ENCODE data around the gene TMEM219. TPM values are rescaled to one million over a fixed set of nuclear protein-coding genes. Genes with fewer than 3 reads are reported as not detected.
A peak's percentile ranks its signal among the peaks of the same experiment; 100 is the strongest.

The TMEM219 gene
- total and polyA plus RNA-seq, 5 donors from 2014 or later = 76.7 to 261 (median 198) TPM

DNA sequence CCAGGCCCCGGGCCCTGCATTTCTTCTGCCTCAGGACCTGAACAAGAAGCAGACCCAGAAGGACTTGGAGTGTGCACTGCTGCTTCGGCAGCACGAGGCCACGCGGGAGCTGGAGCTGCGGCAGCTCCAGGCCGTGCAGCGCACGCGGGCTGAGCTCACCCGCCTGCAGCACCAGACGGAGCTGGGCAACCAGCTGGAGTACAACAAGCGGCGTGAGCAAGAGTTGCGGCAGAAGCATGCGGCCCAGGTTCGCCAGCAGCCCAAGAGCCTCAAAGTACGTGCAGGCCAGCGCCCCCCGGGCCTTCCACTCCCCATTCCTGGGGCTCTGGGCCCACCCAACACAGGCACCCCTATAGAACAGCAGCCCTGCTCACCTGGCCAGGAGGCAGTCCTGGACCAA is 24.4 kb downstream of the TMEM219 start:
- Mint-ChIP-seq H3K27ac (no peak overlapping the region), H3K4me1 (no peaks in the 10 kb centered on the region), H3K4me3 (peak overlapping the region in 1 of 4 donors; percentile 60), H3K27me3 (no peaks in the 10 kb centered on the region), H3K9me3 (no peaks in the 10 kb centered on the region), H3K36me3 (peaks cover 33% of the 10 kb centered on the region)
- Histone ChIP-seq H3K4me1 (ENCODE audit: control insufficient read depth, insufficient read depth, low read length, poor library complexity, severe bottlenecking) (no peaks in the 10 kb centered on the region), H3K36me3 (ENCODE audit: control insufficient read depth, insufficient read depth, low read length) (peaks cover 73% of the 10 kb centered on the region), H3K4me3 (ENCODE audit: low read depth, low read length) (no peak overlapping the region), H3K9me3 (ENCODE audit: control insufficient read depth in 2 of 2, low read length in 2 of 2) (no peaks in the 10 kb centered on the region), H3K27ac (ENCODE audit: insufficient read depth, low read length, poor library complexity, severe bottlenecking) (no peak overlapping the region), H3K27me3 (ENCODE audit: control insufficient read depth, insufficient read depth, low read length) (no peaks in the 10 kb centered on the region)
- ATAC-seq (ENCODE audit: low read depth in 2 of 2) (no peak), DNase-seq (no peak)

DNA sequence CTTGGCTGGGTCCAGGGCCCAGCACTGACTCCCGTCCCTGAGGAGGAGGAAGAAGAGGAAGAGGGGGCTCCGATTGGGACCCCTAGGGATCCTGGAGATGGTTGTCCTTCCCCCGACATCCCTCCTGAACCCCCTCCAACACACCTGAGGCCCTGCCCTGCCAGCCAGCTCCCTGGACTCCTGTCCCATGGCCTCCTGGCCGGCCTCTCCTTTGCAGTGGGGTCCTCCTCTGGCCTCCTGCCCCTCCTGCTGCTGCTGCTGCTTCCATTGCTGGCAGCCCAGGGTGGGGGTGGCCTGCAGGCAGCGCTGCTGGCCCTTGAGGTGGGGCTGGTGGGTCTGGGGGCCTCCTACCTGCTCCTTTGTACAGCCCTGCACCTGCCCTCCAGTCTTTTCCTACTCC is 25.1 kb downstream of the TMEM219 start:
- H3K4me1 ChIP-seq (ENCODE audit: control insufficient read depth, insufficient read depth, low read length, poor library complexity, severe bottlenecking) = no peaks in the 10 kb centered on the region
- Mint-ChIP-seq H3K9me3 (no peaks in the 10 kb centered on the region), H3K27me3 (no peaks in the 10 kb centered on the region), H3K36me3 (peaks cover 33% of the 10 kb centered on the region), H3K4me3 (no peak overlapping the region), H3K4me1 (no peaks in the 10 kb centered on the region), H3K27ac (no peak overlapping the region)
- DNase-seq = no peak
- H3K27me3 ChIP-seq (ENCODE audit: control insufficient read depth, insufficient read depth, low read length) = no peaks in the 10 kb centered on the region
- no peaks in the 10 kb centered on the region for H3K9me3 ChIP-seq (ENCODE audit: control insufficient read depth in 2 of 2, low read length in 2 of 2)
- H3K4me3 ChIP-seq (ENCODE audit: low read depth, low read length) = no peak overlapping the region
- no peak for ATAC-seq (ENCODE audit: low read depth in 2 of 2)
- peaks cover 66% of the 10 kb centered on the region for H3K36me3 ChIP-seq (ENCODE audit: control insufficient read depth, insufficient read depth, low read length)
- no peak overlapping the region for H3K27ac ChIP-seq (ENCODE audit: insufficient read depth, low read length, poor library complexity, severe bottlenecking)

GRCh38 chr16:29987371-29988085 is 25.6 kb downstream of the TMEM219 start:
- Histone ChIP-seq H3K27me3 (ENCODE audit: control insufficient read depth, insufficient read depth, low read length) (no peaks in the 10 kb centered on the region), H3K4me1 (ENCODE audit: control insufficient read depth, insufficient read depth, low read length, poor library complexity, severe bottlenecking) (no peaks in the 10 kb centered on the region), H3K4me3 (ENCODE audit: low read depth, low read length) (no peak overlapping the region), H3K9me3 (ENCODE audit: control insufficient read depth in 2 of 2, low read length in 2 of 2) (no peaks in the 10 kb centered on the region), H3K36me3 (ENCODE audit: control insufficient read depth, insufficient read depth, low read length) (peaks cover 65% of the 10 kb centered on the region), H3K27ac (ENCODE audit: insufficient read depth, low read length, poor library complexity, severe bottlenecking) (no peak overlapping the region)
- ATAC-seq (ENCODE audit: low read depth in 2 of 2) (no peak), DNase-seq (no peak)
- Mint-ChIP-seq H3K4me1 (no peaks in the 10 kb centered on the region), H3K4me3 (no peak overlapping the region), H3K36me3 (peaks cover 33% of the 10 kb centered on the region), H3K27me3 (no peaks in the 10 kb centered on the region), H3K9me3 (no peaks in the 10 kb centered on the region), H3K27ac (no peak overlapping the region)

DNA sequence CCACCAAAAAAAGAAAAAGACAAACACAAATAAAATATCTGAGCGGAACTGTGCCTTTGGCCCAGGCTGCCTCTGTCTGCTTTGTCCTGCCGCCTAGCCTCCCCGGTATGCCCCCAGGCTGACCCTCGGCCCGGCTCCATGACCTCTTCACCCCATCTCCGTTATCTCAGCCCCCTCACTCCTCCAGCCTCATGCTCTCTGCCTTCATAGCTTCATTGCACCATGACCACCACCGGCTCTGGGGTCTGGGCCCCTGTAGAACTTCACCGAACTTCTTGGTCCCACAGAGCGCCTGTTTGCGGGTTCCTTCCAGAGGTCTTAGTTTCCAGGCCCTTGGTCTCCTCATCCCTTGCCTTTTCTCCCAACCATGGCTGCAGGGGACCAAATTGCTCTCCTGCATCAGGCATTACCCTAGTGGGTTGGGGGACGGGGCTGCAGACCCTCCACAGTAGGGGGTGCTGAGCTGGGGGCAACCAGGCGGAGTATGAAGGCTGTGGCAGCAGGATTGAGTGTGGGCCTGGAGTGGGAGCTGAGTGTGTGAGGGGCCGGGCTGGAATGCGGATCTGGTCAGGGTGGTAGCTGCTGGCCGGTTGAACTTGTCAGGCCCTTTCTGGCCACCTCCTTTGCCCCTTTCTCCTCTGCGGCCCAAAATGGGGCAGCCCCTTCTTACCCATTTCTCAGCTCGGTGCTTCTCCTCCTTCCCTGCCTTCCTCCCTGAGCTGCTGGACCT is 26.6 kb downstream of the TMEM219 start:
- Histone ChIP-seq H3K4me3 (ENCODE audit: low read depth, low read length) (no peak overlapping the region), H3K4me1 (ENCODE audit: control insufficient read depth, insufficient read depth, low read length, poor library complexity, severe bottlenecking) (no peaks in the 10 kb centered on the region), H3K36me3 (ENCODE audit: control insufficient read depth, insufficient read depth, low read length) (peaks cover 63% of the 10 kb centered on the region), H3K27ac (ENCODE audit: insufficient read depth, low read length, poor library complexity, severe bottlenecking) (no peak overlapping the region), H3K27me3 (ENCODE audit: control insufficient read depth, insufficient read depth, low read length) (no peaks in the 10 kb centered on the region), H3K9me3 (ENCODE audit: control insufficient read depth in 2 of 2, low read length in 2 of 2) (no peaks in the 10 kb centered on the region)
- Mint-ChIP-seq H3K27ac (peak overlapping the region in 1 of 3 donors; percentile 94), H3K4me1 (peaks cover 0 to 2% (median 0%) of the 10 kb centered on the region in 4 donors), H3K27me3 (no peaks in the 10 kb centered on the region), H3K36me3 (peaks cover 32% of the 10 kb centered on the region), H3K9me3 (no peaks in the 10 kb centered on the region), H3K4me3 (no peak overlapping the region)
- no peak for ATAC-seq (ENCODE audit: low read depth in 2 of 2)
- DNase-seq = no peak

DNA sequence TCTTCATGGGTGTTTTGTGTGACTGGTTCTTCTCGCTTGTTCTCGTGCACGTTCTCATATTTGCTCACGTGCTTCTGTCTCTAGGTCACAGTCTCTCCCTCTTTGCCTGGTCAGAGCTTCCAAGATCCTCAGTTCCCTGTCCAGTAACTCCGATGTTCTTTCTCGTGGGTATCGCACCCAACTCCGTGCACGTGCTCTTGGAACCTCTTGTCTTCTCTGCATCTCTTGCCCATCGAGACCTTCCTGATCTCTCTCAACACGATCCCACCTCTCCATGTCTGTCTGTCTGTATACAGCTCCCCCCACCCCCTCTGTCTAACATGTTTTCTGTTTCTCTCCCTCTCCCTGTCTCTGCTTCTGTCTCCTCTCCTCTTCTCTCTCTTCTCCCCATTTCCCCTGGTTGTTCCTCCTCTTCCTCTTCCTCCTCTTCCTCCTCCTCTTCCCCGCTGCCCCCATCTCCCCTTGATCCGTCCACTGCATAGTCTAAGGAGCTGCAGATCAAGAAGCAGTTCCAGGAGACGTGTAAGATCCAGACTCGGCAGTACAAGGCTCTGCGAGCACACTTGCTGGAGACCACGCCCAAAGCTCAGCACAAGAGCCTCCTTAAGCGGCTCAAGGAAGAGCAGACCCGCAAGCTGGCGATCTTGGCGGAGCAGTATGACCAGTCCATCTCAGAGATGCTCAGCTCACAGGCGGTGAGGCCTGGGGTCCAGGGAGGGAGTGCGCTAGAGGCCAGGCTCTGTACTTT is 27.4 kb downstream of the TMEM219 start:
- H3K4me1 Mint-ChIP-seq = peaks cover 0 to 8% (median 2%) of the 10 kb centered on the region in 4 donors
- Histone ChIP-seq H3K27ac (ENCODE audit: insufficient read depth, low read length, poor library complexity, severe bottlenecking) (no peak overlapping the region), H3K27me3 (ENCODE audit: control insufficient read depth, insufficient read depth, low read length) (no peaks in the 10 kb centered on the region), H3K4me3 (ENCODE audit: low read depth, low read length) (no peak overlapping the region), H3K4me1 (ENCODE audit: control insufficient read depth, insufficient read depth, low read length, poor library complexity, severe bottlenecking) (peaks cover 4% of the 10 kb centered on the region), H3K36me3 (ENCODE audit: control insufficient read depth, insufficient read depth, low read length) (peaks cover 56% of the 10 kb centered on the region), H3K9me3 (ENCODE audit: control insufficient read depth in 2 of 2, low read length in 2 of 2) (no peaks in the 10 kb centered on the region)
- H3K9me3 Mint-ChIP-seq = no peaks in the 10 kb centered on the region
- peak overlapping the region in 2 of 3 donors; percentile 74 to 87 for H3K27ac Mint-ChIP-seq
- H3K4me3 Mint-ChIP-seq = peak overlapping the region in 2 of 4 donors; percentile 40 to 54
- H3K27me3 Mint-ChIP-seq = no peaks in the 10 kb centered on the region
- DNase-seq (no peak), ATAC-seq (ENCODE audit: low read depth in 2 of 2) (no peak)
- H3K36me3 Mint-ChIP-seq = peaks cover 27% of the 10 kb centered on the region

GRCh38 chr16:29990034-29990433 is 28.2 kb downstream of the TMEM219 start:
- Histone ChIP-seq H3K9me3 (ENCODE audit: control insufficient read depth in 2 of 2, low read length in 2 of 2) (no peaks in the 10 kb centered on the region), H3K27me3 (ENCODE audit: control insufficient read depth, insufficient read depth, low read length) (no peaks in the 10 kb centered on the region), H3K36me3 (ENCODE audit: control insufficient read depth, insufficient read depth, low read length) (peaks cover 48% of the 10 kb centered on the region), H3K4me3 (ENCODE audit: low read depth, low read length) (no peak overlapping the region), H3K4me1 (ENCODE audit: control insufficient read depth, insufficient read depth, low read length, poor library complexity, severe bottlenecking) (peaks cover 12% of the 10 kb centered on the region), H3K27ac (ENCODE audit: insufficient read depth, low read length, poor library complexity, severe bottlenecking) (no peak overlapping the region)
- Mint-ChIP-seq H3K36me3 (peaks cover 24% of the 10 kb centered on the region), H3K4me1 (peaks cover 0 to 15% (median 3%) of the 10 kb centered on the region in 4 donors), H3K9me3 (no peaks in the 10 kb centered on the region), H3K27ac (no peak overlapping the region), H3K4me3 (no peak overlapping the region), H3K27me3 (no peaks in the 10 kb centered on the region)
- DNase-seq (no peak), ATAC-seq (ENCODE audit: low read depth in 2 of 2) (no peak)

DNA sequence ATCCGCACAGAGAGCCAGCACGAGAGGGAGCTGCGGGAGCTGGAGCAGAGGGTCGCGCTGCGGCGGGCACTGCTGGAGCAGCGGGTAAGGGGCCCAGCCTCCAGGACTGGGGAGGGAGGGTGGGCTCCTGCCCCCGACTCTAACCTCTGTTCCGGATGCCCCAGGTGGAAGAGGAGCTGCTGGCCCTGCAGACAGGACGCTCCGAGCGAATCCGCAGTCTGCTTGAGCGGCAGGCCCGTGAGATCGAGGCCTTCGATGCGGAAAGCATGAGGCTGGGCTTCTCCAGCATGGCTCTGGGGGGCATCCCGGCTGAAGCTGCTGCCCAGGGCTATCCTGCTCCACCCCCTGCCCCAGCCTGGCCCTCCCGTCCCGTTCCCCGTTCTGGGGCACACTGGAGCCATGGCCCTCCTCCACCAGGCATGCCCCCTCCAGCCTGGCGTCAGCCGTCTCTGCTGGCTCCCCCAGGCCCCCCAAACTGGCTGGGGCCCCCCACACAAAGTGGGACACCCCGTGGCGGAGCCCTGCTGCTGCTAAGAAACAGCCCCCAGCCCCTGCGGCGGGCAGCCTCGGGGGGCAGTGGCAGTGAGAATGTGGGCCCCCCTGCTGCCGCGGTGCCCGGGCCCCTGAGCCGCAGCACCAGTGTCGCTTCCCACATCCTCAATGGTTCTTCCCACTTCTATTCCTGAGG is 29.1 kb downstream of the TMEM219 start:
- no peak overlapping the region for H3K27ac ChIP-seq (ENCODE audit: insufficient read depth, low read length, poor library complexity, severe bottlenecking)
- Mint-ChIP-seq H3K4me1 (peaks cover 0 to 24% (median 8%) of the 10 kb centered on the region in 4 donors), H3K36me3 (peaks cover 24% of the 10 kb centered on the region), H3K9me3 (no peaks in the 10 kb centered on the region), H3K27ac (no peak overlapping the region), H3K27me3 (peaks cover 4% of the 10 kb centered on the region), H3K4me3 (no peak overlapping the region)
- H3K27me3 ChIP-seq (ENCODE audit: control insufficient read depth, insufficient read depth, low read length) = no peaks in the 10 kb centered on the region
- no peak overlapping the region for H3K4me3 ChIP-seq (ENCODE audit: low read depth, low read length)
- peaks cover 13% of the 10 kb centered on the region for H3K4me1 ChIP-seq (ENCODE audit: control insufficient read depth, insufficient read depth, low read length, poor library complexity, severe bottlenecking)
- ATAC-seq (ENCODE audit: low read depth in 2 of 2) (no peak), DNase-seq (no peak)
- H3K9me3 ChIP-seq (ENCODE audit: control insufficient read depth in 2 of 2, low read length in 2 of 2) = no peaks in the 10 kb centered on the region
- peaks cover 38% of the 10 kb centered on the region for H3K36me3 ChIP-seq (ENCODE audit: control insufficient read depth, insufficient read depth, low read length)

Measured in CD4-positive, CD25-positive, alpha-beta regulatory T cell (primary cell).